Smooth muscle cell of the coronary artery (primary cell): Measurements from ENCODE around the gene GRAMD1B. TPM values are rescaled to one million over a fixed set of nuclear protein-coding genes. Genes with fewer than 3 reads are reported as not detected.

Experiments
- total RNA-seq: library from RNA; depleted of rRNA; stranded (reverse); fragments of >200 nt; gene quantifications from 2 replicates; pipeline ENCODE4 v1.2.3, GENCODE V29; 2014; ENCODE audit warnings: low replicate concordance

The GRAMD1B gene
- total RNA-seq = 0.68 and 4.0 TPM in 2 replicates

DNA sequence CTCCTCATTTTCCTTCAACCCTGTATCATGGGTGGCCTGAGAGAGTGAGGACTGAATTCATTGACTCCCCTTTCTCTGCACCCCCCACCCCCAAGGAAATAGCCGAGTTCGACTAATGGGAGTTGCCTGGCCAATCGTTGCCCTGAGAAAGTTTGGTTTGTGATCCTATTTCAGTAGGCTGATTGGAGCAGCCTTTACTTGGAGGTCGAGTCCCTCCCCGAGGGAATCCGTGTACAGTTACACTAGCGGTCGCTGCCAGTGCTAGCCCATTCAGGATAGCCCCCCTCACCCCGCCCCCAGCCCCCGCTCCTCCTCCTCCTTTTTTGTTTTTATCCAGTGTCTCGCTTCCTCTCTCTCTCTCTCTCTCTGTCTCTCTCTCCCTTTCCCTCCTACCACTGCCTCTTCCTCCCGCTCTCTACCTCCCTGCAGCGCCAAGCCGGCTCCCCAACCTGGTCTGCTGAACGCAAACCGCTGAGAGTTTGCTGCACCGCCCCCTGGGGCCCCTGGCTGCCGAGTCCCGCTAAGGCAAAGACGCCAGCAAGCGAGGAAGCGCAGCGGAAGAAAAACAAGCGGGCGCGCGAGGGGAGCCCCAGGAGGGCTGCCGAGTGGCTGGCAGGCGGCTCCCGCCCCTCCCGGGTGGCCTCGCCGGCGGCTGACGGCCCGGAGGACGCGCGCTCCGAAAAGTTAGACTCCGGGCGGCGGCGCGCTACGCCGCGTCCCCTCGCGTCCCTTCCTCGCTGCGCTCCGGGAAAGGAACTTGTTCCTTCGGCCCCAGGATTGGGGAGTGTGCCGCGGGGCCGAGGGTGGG is at the start of gene GRAMD1B:
TSS of gene GRAMD1B (plus strand) at position 357 of the 808 bp plus-strand sequence. CDS start 524 bp downstream, outside the sequence.

DNA sequence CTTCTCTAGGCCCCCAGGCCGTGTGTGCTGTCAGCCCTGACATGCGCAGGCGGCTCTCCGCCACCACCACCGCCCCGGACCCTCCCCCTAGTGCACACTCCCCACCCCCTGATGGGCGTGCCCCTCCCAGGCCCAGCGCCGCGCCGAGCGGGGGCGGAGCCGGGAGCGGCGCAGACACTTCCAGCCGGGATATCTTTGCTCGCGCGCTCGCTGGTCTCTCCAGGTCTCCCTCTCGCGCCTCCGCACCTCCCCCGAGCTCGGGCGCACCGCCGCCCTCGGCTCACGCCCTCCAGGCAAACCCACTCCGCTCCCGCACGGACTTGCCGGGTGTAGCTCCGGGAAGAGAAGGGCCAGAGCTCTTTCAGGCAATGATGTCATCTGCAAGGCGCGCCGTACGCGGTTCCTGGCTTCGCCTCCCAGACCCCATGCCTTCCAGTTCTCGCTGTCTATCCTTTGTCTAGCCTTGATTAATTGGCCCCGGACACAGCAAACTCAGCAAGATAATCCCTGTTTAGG is 224.6 kb downstream of the GRAMD1B start, which contains the start of gene SCN3B:
TSS of gene SCN3B (minus strand) at position 59 of the 516 bp plus-strand sequence. CDS start 823 bp downstream, outside the sequence.

Other genes starting within 250 kb of the GRAMD1B start
- 47.2 and 90.8 TPM in 2 replicates for gene CLMP, start 235.0 kb upstream of the GRAMD1B start, total RNA-seq
- gene SCN3B, start 224.4 kb downstream of the GRAMD1B start, total RNA-seq = under 0.01 TPM in 1 of 2 replicates, not detected in the other